T47D (cell line): ENCODE results near the gene SLC2A4.

Experiments
- DNase-seq, 2 experiments: peaks; one replicate each; pipeline versions ENCODE4 v3.0.0 to v3.0.0-alpha.2; 2011 to 2012; ENCODE audit warnings: low read depth in 1 of 2, low spot score in 1 of 2
- JUND ChIP-seq: IDR thresholded peaks from 2 replicates; pipeline ENCODE4 v1.6.1; 2012; ENCODE audit warnings: low read depth
- in situ Hi-C: cut with HindIII; loops from 2 replicates; pipeline ENCODE4 v1.10.0; 2016; ENCODE audit warnings: low sequenced_read_pairs, low pct_unique_long_range_greater_than_20kb

SLC2A4 gene

GRCh38 chr17:7281074-7281952 is at the start of gene SLC2A4:
TSS of gene SLC2A4 (plus strand) at chr17:7281718. CDS start at chr17:7281935, 217 bp downstream.
- DNase-seq, result peak; percentile 92 to 96
- TF ChIP-seq JUND, result no peak
- in situ Hi-C loops, result no loop called here

DNA sequence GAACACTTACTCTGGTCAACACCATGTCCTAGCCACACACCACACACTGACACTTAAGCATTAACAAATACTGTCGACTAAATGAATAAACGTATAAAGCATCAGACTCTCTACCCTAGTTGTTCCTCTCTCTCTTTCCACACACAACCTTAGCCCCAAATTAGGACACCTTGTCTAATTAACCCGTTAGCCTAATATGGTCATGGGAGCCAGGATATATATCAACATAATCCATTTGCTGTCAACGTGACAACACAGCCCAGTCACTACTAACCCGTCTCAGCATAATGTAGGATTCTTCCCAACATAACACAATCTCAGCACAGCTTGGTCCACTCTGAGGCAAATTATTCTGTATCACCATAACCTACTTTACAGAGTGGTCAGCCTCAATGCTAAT is 49.4 kb upstream of the SLC2A4 start:
- TF ChIP-seq JUND, result no peak
- in situ Hi-C loops, result no loop called here
- DNase-seq, result no peak

DNA sequence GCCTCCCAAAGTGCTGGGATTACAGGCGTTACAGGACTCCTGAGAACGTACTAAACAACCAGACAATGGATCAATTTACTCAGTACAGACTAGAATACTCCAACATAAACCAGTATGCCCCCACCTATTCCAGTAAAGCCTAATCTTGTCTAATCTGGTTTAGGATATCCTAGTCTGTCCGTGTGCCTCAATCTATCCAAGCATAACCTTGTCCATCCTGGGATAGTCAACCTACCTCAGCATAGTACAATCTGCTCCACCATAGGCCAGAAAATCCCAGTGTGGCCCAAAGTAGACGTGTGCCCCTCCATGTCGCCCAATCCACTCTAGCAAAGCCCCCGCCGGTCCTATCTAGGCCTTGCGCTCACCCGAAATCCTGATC is 47.8 kb upstream of the SLC2A4 start:
- no peak for DNase-seq
- in situ Hi-C loops, result no loop called here
- no peak for TF ChIP-seq JUND

- in situ Hi-C loops, result no loop called here
Measured at GRCh38 chr17:7234083-7234951, 47.2 kb upstream of the SLC2A4 start, which contains the start of gene DVL2. TSS of gene DVL2 (minus strand) at chr17:7234517. CDS start at chr17:7234262, 255 bp downstream.

GRCh38 chr17:7235693-7236665 is 45.5 kb upstream of the SLC2A4 start:
- no peak for TF ChIP-seq JUND
- in situ Hi-C loops, result no loop called here
- no peak for DNase-seq

More at GRCh38 chr17:7234083-7234951, 47.2 kb upstream of the SLC2A4 start, which contains the start of gene DVL2:
- peak; percentile 56 for TF ChIP-seq JUND
- DNase-seq, result peak; percentile 86 to 93

DNA sequence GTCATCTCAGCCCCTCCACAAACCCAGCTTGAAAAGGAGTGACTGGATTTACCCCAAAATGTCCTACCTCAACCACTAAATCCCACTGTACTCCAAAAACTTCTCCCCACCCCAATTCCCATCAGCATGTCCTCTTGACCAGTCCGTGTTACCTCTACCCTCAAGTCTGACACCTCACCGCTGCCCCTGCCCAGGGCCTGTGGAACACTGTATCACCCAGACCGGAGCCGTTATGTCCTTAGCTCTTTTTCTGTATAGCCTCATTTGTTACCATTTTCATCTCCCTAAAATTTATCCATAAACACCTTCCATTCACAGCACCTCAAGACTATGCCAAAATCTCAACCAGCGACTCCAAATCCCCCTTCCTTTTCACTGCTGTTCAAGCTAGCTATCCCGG is 44.7 kb upstream of the SLC2A4 start:
- TF ChIP-seq JUND, result no peak
- in situ Hi-C loops, result no loop called here
- DNase-seq, result no peak

- no peak for DNase-seq
- in situ Hi-C loops, result no loop called here
- TF ChIP-seq JUND, result no peak
Measured at GRCh38 chr17:7237266-7237760, 44.2 kb upstream of the SLC2A4 start.

- in situ Hi-C loops, result no loop called here
- peak in 1 of 2 experiments; percentile 75 for DNase-seq
- no peak for TF ChIP-seq JUND
Measured at GRCh38 chr17:7237761-7238419, 43.6 kb upstream of the SLC2A4 start.

DNA sequence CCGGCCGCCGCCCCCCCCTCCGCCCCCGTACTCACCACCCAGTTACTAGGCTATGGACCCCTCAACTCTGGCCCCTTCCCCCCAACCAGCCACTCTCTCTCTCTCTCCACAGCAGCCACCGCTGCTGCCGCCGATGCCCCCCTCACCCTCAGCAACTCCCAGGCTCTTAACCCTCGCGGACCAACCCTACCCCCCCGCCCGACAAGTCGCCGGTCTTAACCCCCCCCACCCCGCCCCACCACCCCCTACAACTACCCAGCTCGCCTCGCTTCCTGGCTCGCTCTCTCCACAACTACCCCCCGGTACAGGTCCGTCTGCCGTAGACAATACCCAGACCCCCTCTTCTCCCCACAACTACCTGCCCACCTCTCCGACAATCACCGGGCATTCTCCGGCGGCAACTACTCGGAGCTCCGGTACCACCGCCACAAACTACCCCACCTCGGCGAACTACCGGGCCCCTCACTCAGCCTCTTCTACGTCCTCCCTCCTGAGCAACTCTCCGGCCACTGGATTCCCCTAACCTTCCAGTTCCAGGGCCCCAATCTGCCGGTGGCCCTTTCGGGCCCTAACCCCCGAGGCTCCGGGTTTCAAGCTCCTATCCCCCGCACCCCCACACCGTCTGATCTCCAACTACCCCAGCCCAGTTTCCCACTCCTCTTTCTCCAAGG is 43.0 kb upstream of the SLC2A4 start:
- in situ Hi-C loops, result no loop called here
- TF ChIP-seq JUND, result no peak
- DNase-seq, result no peak

- no peak for TF ChIP-seq JUND
- DNase-seq, result peak; percentile 92 to 99
- in situ Hi-C loops, result no loop called here
Measured at GRCh38 chr17:7239091-7240027, 42.2 kb upstream of the SLC2A4 start, which contains the start of gene PHF23. TSS of gene PHF23 (minus strand) at chr17:7239457. CDS start at chr17:7239279, 178 bp downstream.
